Hematopoietic multipotent progenitor cell treated with erythropoietin and hydrocortisone succinate and interleukin-3 and kit ligand, for 6 days (in vitro differentiated cells): ENCODE measurements around the gene DAP.
"Not testable (repeated sequence)": the region's sequence is repeated elsewhere in the genome, so short reads cannot be mapped to it uniquely, and the experiment has no call there.

Source experiments
- DNase-seq: peaks from one replicate; pipeline ENCODE4 v3.0.0-alpha.2; 2015

DAP gene, protein sequence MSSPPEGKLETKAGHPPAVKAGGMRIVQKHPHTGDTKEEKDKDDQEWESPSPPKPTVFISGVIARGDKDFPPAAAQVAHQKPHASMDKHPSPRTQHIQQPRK

DNA sequence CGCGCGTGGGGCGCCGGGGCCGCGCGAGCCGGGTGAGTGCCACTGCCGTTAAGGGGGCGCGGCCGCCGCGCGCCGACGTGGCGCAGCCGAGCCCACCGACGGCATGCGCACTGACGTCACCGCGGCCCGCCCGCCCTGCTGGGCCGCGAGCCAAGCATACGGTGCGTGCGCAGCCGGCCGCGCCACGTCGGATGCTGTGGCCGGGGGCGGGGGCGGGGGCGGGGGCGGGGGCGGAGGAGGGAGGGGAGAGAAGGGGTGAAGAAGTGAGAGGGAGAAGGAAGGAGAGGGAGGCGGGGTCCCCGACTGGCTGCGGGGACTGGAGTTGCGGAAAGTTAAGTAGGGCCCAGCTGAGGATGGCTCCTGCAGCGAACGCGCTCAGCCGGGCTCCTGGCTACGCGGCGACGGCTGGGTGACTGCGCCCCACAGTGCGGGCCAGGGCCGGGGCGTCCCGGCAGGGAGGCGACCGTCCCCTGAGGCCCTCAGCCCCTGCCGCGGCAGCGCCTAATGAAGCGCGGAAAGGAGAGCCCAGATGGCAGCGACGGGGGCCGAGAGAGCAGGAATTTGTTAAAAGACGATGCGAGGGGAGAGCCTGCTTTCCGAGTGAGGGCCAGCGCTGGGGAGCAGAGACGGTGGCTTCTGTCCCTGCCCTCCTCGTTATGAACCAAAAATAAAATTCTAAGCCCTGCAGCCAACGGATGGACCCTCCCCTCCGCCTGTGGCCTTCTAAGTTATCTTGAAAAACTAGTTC is at the start of gene DAP:
Gene DAP (minus strand): TSS at position 50 of the 748 bp plus-strand sequence. CDS start 166 bp downstream, outside the sequence.
- peak; percentile 87 for DNase-seq

DNA sequence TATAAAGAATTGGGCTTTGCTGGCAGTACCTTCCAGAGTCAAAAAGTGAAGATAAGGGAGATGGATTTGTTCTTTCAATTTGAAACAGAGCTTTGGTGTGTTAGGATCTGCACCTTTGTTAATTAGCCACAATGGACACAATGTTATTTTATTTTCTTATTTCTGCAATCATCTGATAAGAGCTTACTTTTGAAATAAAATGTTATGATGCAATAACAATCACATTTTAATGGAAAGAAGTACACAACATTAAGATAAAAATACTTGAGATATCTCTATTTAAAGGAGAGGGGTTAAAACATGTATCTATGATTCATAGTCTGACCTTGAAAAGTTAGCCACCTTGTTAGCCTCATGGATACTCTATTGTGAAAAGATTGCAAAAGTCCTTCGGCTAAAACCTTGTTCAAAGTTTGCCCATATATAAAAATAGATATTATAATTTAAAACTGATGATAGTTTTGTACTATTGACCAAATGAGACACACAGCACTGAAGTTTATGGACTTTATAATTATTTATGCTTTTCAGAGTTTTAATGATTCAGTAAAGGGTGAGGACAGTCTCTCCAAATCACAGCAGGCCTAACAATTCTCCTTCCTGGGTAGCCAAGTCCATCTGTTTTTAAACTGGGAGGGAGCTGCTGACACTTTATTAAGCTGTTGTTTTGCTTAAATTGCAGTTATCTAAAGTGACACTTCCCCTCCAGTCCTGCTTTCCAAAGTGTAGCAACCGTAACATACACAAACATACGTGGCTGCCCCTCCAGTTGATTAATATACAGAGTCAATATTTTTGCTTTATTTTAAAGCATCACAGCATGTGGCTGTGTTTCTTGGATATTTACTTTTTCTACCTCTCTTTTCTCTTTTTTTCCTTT is 47.6 kb upstream of the DAP start:
- DNase-seq: no peak

DNA sequence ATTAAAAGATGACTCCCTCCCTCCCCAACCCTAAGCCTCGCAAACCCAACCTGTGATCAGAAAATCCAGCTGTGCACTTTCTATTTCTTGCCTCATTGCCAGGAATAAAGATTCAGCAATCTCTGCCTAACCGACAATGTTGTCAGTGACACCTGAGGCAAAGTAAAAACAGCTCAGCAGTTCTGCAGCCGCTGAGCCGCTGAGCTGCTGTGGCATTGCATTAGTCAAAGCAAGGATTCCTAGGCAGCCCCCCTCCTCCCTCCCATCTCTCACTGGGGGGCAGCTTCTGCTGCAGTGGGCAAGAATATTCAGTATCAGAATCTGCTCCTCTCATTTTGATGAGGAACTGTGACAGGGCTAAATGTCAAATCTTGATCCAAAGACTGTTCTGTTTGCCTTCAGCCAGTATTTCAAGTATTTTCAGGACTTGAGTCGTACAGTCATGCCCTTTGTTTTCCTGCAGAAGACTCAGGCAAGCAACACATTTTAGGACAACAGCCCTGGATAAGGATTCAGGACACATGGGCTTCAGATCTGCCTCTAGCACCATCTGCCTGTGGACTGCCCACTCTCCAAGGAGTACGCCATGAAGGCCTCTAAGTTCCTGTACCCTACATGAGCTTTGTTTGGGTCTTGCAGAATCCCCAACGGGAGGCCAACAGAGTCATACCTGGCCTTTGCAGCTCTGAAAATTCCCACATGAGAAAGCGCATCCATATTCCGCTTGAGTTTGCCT is 41.1 kb upstream of the DAP start:
- DNase-seq: no peak

DNA sequence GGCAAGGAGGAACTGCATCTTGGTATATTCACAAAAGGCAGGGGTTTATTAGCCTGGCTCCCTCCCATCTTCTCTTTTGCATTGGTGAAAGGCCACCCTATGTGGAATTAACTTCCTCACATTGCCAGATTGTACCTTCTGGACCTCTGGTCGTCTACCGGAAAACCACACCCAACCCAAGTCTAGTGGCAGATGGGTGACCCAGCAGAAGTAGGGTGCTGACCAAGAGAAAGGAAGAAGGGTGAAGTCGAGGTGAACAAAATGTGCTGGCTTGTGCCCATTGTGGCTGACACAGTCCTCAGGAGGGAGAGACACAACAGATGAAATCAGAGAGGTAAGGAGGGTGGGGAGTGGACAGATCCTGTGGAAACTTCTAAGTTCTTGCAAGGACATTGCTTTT is 39.8 kb upstream of the DAP start:
- no peak for DNase-seq

DNA sequence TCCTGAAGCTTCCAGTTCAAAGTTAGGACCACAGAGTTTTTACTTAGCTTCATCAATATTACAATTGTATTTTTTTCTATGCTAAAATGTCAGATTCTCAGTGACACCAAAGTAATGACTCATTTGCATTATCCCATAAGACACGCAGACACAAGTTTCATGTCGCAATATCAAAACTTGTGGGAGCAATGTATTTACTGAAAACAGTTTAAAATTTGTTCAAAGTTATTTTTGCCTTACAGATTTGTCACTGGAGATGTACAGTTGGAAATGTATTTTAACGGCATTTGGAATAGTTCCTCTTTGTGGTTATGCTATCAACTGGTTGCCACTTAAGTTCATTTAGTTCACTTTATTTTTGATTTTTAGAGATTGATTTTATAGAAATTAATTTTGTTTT is 36.2 kb upstream of the DAP start:
- peak; percentile 24 for DNase-seq

DNA sequence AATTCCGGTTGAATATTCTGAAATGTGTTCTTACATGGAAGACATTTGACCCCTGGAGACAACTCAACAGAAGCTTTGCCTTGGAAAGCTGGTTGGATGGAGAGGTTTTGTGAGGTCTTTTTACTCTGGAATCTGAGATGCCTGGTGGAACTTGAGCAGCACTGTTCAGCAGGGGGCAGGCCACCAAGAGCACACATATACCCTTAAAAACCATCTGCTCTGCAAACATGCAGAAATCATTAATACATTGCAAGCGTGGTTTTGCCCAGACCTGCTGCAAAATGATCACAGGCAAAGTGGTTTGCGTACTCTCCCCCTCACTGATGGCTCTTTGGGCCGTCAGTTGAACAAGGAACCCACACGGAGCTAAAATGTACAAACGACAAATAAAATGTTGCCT is 32.8 kb upstream of the DAP start:
- DNase-seq: no peak

DNA sequence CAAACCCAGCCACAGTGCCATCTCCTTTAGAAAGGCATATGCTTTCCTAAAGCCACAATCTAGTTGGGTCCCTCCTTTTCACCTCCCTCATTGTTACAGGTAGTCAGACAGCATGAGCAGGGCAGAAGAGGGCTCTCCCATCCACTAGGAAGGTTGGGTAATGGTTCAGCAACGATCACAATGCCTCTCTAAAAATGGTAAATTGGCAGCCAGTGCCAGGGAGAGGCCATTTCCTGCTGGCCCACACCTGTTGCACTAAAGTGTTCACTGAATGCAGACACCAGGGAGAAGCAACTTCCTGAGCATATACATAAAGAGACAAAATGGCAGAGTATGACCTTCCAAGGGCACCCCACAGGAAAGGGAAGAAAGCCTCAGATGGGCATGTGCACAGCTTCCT is 31.3 kb upstream of the DAP start:
- DNase-seq: no peak

DNA sequence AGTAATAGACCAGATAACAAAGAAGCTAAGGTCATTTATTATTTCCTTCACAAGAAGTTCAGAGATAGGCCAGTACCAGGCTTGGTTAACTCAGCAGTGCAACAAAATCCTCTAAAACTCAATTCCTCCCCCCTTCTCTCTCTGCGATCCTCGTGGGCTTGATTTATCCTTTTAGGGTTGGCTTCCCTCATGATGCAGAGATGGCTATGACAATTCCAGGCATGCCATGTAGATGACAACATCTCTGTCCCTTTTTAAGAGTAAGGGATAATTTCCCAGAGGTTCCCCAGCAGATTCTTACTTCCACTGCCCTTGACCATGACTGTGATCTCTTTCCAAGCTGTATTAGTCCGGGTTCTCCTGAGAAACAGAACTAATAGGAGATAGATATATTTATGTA is 28.7 kb upstream of the DAP start:
- no peak for DNase-seq

DNA sequence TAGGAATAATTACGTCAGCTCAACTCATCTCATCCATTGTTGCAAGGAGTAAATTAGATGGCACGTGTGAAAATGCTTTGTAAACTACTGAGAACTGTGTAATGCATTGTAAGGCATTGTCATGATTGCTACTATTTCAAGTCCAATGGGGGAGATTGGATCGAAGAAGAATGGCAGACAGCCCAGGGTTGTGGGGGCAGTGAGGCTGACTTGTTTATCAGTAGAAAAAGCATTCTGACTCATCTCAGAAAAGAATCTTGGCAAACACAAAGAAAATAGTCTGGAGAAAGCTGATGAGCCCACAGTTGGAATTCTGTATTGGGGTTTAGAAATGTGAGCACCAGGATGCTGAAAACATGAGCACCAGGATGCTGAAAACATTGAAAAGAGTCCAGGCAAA is 28.0 kb upstream of the DAP start:
- DNase-seq: no peak

DNA sequence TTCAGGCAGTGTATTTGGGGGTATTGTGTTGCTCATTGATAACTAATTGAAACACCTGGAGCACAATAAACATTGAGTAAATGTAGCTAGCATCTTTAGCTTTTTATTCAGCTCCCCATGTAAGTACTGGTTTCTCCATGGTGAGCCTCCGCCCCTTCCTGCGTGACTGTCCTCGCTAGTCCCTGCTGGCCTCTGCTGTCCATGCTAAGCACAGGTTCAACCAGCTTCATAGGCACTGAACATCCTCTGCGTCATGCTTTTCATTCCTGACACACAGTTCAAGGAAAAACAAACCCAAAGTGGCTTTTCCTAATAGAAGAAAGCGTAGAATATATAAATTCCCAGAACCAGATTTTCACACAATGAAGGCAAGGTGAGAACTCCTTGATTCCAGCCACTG is 27.3 kb upstream of the DAP start:
- no peak for DNase-seq

DNA sequence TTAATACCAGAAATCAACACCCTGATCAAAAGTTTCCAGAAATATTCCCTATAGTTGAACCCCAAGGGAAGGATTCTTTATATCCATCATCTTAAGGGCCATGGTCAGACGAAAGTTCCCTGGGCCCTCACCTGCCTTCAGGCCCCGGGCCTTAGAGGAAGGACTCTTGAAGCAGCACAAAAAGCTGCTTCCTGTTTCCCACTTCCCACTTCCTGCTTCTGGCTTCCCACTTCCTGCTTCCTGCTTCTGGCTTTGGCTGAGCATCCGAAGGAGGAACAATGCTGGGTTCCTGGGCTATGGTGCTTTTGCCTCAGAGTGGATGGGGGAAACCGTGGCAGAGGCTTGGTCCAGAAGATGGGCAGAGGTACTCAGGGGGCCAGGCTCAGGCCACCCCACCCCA is 25.8 kb upstream of the DAP start:
- DNase-seq: no peak

DNA sequence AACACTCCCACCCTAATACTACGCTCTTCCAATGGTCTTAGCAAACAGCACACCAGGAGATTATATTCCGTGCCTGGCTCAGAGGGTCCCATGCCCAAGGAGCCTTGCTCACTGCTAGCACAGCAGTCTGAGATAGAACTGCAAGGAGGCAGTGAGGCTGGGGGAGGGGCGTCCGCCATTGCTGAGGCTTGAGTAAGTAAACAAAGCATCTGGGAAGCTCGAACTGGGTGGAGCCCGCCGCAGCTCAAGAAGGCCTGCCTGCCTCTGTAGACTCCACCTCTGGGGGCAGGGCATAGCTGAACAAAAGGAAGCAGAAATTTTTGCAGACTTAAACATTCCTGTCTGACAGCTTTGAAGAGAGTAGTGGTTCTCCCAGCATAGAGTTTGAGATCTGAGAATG is 19.2 kb upstream of the DAP start:
- not testable (repeated sequence) for DNase-seq

DNA sequence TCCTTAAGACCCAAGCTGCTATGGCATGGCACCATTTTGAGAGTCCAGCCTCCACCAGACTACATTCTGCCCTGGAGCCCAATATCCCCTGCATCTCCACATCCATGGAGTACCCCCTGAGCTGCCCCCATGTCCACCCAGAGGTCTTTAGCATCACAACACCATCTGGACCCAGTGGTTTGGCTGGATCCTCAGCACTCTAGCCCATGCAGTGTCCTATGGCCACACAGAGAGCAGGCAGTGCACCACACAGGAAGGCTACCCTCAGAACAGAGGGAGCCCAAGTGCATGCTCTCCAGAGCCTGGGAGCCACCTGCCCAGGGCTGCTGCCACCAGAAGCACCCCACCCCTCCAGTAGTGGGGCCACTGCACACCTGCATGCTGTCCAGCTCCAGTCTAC is 18.6 kb upstream of the DAP start:
- no peak for DNase-seq

DNA sequence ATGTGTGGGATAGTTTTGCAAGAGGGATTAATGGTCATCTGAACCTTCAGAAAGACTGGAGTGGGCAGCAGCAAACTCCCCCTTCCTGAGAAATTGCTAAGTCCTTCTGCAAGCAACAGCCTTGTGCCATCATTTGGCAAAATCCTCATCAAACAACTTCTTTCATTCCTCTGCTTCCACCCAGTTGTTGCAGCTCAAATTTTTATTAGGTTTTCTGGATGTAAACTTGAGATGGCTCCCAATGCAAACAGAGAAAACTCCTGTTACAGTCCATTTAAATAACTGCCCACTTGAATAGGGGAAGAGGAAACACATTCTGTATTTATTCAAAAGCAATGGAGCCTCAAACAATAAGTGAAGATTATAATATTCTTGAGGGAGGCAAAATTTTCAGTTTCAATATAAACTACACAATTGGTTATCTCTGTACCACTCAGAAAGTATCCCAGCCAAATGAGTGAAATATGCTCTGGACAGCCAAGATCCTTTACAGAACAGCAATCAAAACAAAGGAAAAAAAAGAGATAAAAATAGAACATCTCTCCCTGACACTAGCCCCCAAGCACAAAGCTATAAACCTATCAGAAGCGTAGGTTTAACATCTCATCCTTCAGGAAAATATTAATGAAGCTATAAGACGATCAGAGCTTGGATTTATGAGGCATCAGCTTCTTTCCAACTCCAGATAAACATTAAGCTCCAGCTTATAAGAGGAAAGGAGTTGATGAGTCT is 17.3 kb upstream of the DAP start:
- no peak for DNase-seq

DNA sequence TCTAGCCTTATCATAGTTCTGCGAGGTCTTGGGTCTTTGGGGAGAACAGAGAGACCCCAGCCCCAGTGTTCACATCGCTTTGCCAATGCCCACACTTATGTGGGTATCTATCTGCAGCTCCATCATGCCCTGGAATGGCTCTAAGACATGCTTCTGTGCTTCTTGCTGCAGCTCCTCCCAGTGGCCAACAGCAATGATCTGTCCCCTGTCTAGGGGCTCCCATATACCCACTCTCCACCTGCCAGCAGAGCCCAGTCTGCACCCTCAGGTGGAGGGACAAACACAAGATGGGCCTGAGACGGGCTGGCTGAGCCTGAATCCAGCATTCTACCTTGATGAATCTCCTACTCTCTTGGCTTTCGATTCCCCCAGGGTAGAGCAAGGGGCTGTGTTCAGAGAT is 14.6 kb upstream of the DAP start:
- DNase-seq: peak; percentile 19

DNA sequence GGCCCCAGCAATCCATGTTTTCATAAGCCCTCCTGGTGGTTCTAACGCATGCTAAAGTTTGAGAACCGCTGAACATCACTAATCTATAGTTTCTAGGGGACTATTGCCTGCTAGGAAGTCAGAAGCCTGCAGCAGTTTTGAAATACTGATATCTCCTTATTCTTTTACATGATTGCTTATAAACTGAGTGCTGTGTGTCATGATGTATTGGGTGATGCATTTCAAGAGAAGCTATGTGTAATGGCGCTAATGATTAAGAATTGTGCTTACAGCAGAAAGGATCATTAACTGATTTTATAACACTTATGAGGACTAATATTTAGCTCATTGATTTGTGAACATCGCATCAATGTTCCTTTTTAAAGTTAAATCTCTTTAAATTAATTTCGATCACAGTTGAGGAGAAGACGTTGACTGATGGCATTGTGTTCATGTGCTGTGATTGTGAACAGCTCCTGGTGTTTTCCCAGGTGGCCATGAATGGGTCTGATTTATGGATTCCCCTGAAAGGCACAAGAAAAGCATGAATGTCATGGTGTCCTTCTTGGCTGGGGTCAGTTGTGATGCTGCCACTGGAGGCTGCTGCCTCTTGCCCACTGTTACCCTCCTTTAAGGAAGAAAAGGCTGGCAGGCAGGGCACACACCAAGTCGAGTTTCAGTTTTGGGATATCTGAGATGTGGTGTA is 12.0 kb upstream of the DAP start:
- no peak for DNase-seq

DNA sequence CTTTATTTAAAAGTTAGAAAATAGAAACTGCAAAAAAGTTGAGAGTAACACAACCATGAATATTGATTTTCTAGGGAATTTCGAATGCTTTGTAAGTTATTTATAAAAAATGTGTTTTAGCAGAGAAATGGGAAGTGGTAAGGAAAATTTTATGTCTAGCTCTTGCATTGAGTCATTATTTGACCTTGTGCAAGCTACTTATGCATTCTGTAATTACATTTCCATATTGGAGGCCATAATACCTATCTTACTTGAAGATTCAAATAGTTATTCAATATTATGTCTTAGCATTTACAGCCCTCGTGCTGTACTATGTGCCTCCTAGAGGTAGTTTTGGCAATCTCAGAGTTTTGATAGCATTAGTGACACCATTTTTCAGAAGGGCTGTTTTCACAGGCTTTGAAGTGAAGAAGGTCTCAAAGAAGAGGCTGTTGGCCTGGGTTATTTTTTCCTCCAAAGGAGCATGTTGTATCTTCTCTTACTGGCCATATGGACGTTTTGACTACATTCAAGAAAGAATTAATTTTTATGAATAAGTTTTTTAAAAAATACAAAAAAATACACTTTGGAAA is 7.4 kb upstream of the DAP start:
- peak; percentile 17 for DNase-seq

DNA sequence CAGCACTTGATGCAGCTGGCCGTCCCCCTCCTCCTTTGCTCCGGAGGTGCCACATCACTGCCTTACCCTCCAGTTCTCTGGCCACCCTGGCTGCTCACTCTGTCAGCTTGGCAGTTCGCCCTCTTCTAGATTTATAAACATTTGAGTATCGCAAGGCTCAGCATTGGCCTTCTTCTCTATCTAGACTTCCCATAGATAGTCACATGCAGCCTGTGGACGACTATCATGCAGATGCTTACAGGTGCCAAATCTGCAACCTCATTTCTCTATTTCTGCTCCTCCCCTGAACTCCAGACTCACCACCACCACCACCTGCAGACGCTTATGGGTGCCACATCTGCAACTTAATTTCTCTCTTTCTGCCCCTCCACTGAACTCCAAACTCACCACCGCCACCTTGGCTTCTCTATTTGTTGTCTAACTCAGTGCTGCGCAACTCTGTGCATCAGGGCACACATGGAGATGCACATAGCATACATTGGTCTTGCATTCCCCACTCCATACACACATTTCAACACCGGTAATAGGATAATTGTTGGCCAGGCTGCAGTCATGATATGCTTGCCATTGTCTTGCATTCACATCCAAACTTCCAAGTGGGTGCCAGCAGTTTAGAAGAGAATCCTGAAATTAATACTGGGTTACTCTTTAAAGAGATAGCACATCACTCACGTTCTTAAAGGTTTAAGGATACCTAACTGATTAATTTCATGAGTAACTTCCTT is 1.9 kb upstream of the DAP start:
- DNase-seq: peak; percentile 77

DNA sequence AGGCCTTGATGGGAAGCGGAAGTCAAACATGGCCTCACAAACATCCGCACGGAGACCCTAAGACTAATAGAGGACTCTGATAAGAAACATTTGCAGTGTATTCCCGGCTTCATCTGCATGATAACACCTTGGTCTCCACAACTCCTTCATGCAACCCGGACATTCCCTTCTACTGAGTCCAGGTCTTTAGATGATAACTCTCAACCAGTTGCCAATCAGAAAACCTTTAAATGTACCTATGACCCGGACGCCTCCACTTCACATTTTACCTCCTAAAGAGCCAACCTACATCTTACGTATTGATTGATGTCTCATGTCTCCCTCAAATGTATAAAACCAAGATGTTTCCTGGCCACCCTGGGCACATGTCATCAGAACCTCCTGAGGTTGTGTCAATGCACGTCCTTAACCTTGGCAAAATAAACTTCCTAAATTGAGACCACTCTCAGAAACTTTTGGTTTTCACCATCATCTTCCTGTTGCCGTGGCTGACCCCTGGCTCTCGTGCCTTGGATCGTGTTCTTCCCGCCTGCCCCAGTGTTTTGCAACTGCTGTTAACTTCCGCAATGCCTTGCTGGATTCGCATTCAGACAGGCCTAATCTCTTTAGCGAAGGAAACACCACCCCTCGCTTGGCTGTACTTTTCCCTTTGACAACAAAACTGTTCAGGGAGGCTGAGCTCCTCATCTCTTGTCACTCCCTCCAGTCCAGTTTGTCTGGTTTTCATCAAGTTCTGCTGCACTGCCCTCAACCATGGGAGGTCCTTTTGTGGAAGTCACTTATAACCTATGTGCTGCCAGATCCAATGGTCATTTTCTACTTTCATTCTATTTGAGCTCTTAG is 1.1 kb upstream of the DAP start:
- DNase-seq: peak; percentile 76

DNA sequence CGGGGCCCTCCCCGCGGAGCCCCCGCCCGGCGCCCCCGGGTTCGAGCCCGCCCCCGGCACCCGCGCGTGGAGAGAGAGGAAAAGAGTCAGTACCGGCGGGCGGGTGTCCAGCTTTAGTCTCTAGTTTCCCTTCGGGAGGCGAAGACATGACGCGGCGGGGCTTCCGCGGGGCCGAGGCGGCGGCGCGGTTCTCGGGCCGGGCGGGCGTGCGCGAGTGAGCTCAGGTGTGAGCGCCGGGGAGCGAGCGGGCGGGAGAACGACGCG is 181 bp downstream of the DAP start:
- no peak for DNase-seq
